ENCODE measurements around the gene B3GLCT.
"Not testable (repeated sequence)": the region's sequence is repeated elsewhere in the genome, so short reads cannot be mapped to it uniquely, and the experiment has no call there.

The B3GLCT gene

GRCh38 chr13:31167490-31167889 lies 32.3 kb upstream of the B3GLCT start:
- Histone ChIP-seq H3K27ac (ENCODE audit: low read length) (no peak overlapping the region), H3K4me3 (ENCODE audit: low read length) (no peak overlapping the region), H3K9me3 (ENCODE audit: control insufficient read depth, insufficient read depth, low read length) (no peaks in the 10 kb centered on the region), H3K36me3 (ENCODE audit: control insufficient read depth, insufficient read depth, low read length) (no peaks in the 10 kb centered on the region), H3K4me1 (ENCODE audit: control insufficient read depth, insufficient read depth, low read length) (no peaks in the 10 kb centered on the region), H3K27me3 (ENCODE audit: control insufficient read depth, insufficient read depth, low read length) (no peaks in the 10 kb centered on the region)
- no peak for DNase-seq (ENCODE audit: low read depth, low spot score)

GRCh38 chr13:31168166-31168565 lies 31.6 kb upstream of the B3GLCT start:
- Histone ChIP-seq H3K36me3 (ENCODE audit: control insufficient read depth, insufficient read depth, low read length) (no peaks in the 10 kb centered on the region), H3K9me3 (ENCODE audit: control insufficient read depth, insufficient read depth, low read length) (no peaks in the 10 kb centered on the region), H3K4me3 (ENCODE audit: low read length) (no peak overlapping the region), H3K27ac (ENCODE audit: low read length) (no peak overlapping the region), H3K4me1 (ENCODE audit: control insufficient read depth, insufficient read depth, low read length) (no peaks in the 10 kb centered on the region), H3K27me3 (ENCODE audit: control insufficient read depth, insufficient read depth, low read length) (no peaks in the 10 kb centered on the region)
- DNase-seq (ENCODE audit: low read depth, low spot score) = no peak
- WGBS (ENCODE audit: insufficient coverage, insufficient read length) = no CpG with 5 or more reads among the region's 2 CpGs

- H3K27ac ChIP-seq (ENCODE audit: low read length) = no peak overlapping the region
- no peaks in the 10 kb centered on the region for H3K4me1 ChIP-seq (ENCODE audit: control insufficient read depth, insufficient read depth, low read length)
- no CpG with 5 or more reads among the region's 11 CpGs for WGBS (ENCODE audit: insufficient coverage, insufficient read length)
- H3K9me3 ChIP-seq (ENCODE audit: control insufficient read depth, insufficient read depth, low read length) = no peaks in the 10 kb centered on the region
- H3K36me3 ChIP-seq (ENCODE audit: control insufficient read depth, insufficient read depth, low read length) = no peaks in the 10 kb centered on the region
- no peak overlapping the region for H3K4me3 ChIP-seq (ENCODE audit: low read length)
- no peaks in the 10 kb centered on the region for H3K27me3 ChIP-seq (ENCODE audit: control insufficient read depth, insufficient read depth, low read length)
- no peak for DNase-seq (ENCODE audit: low read depth, low spot score)
These were observed 31.0 kb upstream of the B3GLCT start for GRCh38 chr13:31168736-31169135.

- no peak for DNase-seq (ENCODE audit: low read depth, low spot score)
- WGBS (ENCODE audit: insufficient coverage, insufficient read length) = no CpG with 5 or more reads among the region's 3 CpGs
- Histone ChIP-seq H3K36me3 (ENCODE audit: control insufficient read depth, insufficient read depth, low read length) (no peaks in the 10 kb centered on the region), H3K4me1 (ENCODE audit: control insufficient read depth, insufficient read depth, low read length) (no peaks in the 10 kb centered on the region), H3K27me3 (ENCODE audit: control insufficient read depth, insufficient read depth, low read length) (no peaks in the 10 kb centered on the region), H3K27ac (ENCODE audit: low read length) (no peak overlapping the region), H3K4me3 (ENCODE audit: low read length) (no peak overlapping the region), H3K9me3 (ENCODE audit: control insufficient read depth, insufficient read depth, low read length) (no peaks in the 10 kb centered on the region)
These were observed 27.8 kb upstream of the B3GLCT start for GRCh38 chr13:31172001-31172400.

GRCh38 chr13:31172535-31172934 lies 27.2 kb upstream of the B3GLCT start:
- Histone ChIP-seq H3K27ac (ENCODE audit: low read length) (no peak overlapping the region), H3K36me3 (ENCODE audit: control insufficient read depth, insufficient read depth, low read length) (no peaks in the 10 kb centered on the region; the same call in 1 of the 2 replicates), H3K9me3 (ENCODE audit: control insufficient read depth, insufficient read depth, low read length) (no peaks in the 10 kb centered on the region), H3K27me3 (ENCODE audit: control insufficient read depth, insufficient read depth, low read length) (no peaks in the 10 kb centered on the region), H3K4me1 (ENCODE audit: control insufficient read depth, insufficient read depth, low read length) (no peaks in the 10 kb centered on the region), H3K4me3 (ENCODE audit: low read length) (no peak overlapping the region)
- no peak for DNase-seq (ENCODE audit: low read depth, low spot score)
- WGBS (ENCODE audit: insufficient coverage, insufficient read length) = no CpG with 5 or more reads among the region's 2 CpGs

- H3K9me3 ChIP-seq (ENCODE audit: control insufficient read depth, insufficient read depth, low read length) = no peaks in the 10 kb centered on the region
- H3K4me3 ChIP-seq (ENCODE audit: low read length) = no peak overlapping the region
- H3K27ac ChIP-seq (ENCODE audit: low read length) = no peak overlapping the region
- H3K36me3 ChIP-seq (ENCODE audit: control insufficient read depth, insufficient read depth, low read length) = no peaks in the 10 kb centered on the region; the same call in 1 of the 2 replicates
- H3K27me3 ChIP-seq (ENCODE audit: control insufficient read depth, insufficient read depth, low read length) = no peaks in the 10 kb centered on the region
- no peak for DNase-seq (ENCODE audit: low read depth, low spot score)
- no peaks in the 10 kb centered on the region for H3K4me1 ChIP-seq (ENCODE audit: control insufficient read depth, insufficient read depth, low read length)
- no CpG with 5 or more reads among the region's 3 CpGs for WGBS (ENCODE audit: insufficient coverage, insufficient read length)
These were observed 25.8 kb upstream of the B3GLCT start for GRCh38 chr13:31174018-31174417.

- H3K4me1 ChIP-seq (ENCODE audit: control insufficient read depth, insufficient read depth, low read length) = no peaks in the 10 kb centered on the region
- DNase-seq (ENCODE audit: low read depth, low spot score) = no peak
- no peaks in the 10 kb centered on the region for H3K27me3 ChIP-seq (ENCODE audit: control insufficient read depth, insufficient read depth, low read length)
- no CpG with 5 or more reads among the region's 3 CpGs for WGBS (ENCODE audit: insufficient coverage, insufficient read length)
- H3K36me3 ChIP-seq (ENCODE audit: control insufficient read depth, insufficient read depth, low read length) = no peaks in the 10 kb centered on the region; the same call in 1 of the 2 replicates
- H3K27ac ChIP-seq (ENCODE audit: low read length) = no peak overlapping the region
- H3K9me3 ChIP-seq (ENCODE audit: control insufficient read depth, insufficient read depth, low read length) = no peaks in the 10 kb centered on the region
- H3K4me3 ChIP-seq (ENCODE audit: low read length) = no peak overlapping the region
These were observed 23.8 kb upstream of the B3GLCT start for GRCh38 chr13:31175847-31176532.

GRCh38 chr13:31177813-31178495 lies 21.8 kb upstream of the B3GLCT start:
- no CpG with 5 or more reads among the region's 12 CpGs for WGBS (ENCODE audit: insufficient coverage, insufficient read length)
- H3K27me3 ChIP-seq (ENCODE audit: control insufficient read depth, insufficient read depth, low read length); H3K4me1 ChIP-seq (ENCODE audit: control insufficient read depth, insufficient read depth, low read length); H3K27ac ChIP-seq (ENCODE audit: low read length); H3K36me3 ChIP-seq (ENCODE audit: control insufficient read depth, insufficient read depth, low read length); DNase-seq (ENCODE audit: low read depth, low spot score); H3K9me3 ChIP-seq (ENCODE audit: control insufficient read depth, insufficient read depth, low read length); H3K4me3 ChIP-seq (ENCODE audit: low read length): not testable (repeated sequence)

GRCh38 chr13:31179241-31179640 lies 20.5 kb upstream of the B3GLCT start:
- Histone ChIP-seq H3K27ac (ENCODE audit: low read length) (no peak overlapping the region), H3K9me3 (ENCODE audit: control insufficient read depth, insufficient read depth, low read length) (no peaks in the 10 kb centered on the region), H3K4me1 (ENCODE audit: control insufficient read depth, insufficient read depth, low read length) (no peaks in the 10 kb centered on the region), H3K4me3 (ENCODE audit: low read length) (no peak overlapping the region), H3K36me3 (ENCODE audit: control insufficient read depth, insufficient read depth, low read length) (no peaks in the 10 kb centered on the region; the same call in 1 of the 2 replicates), H3K27me3 (ENCODE audit: control insufficient read depth, insufficient read depth, low read length) (no peaks in the 10 kb centered on the region)
- no peak for DNase-seq (ENCODE audit: low read depth, low spot score)
- WGBS (ENCODE audit: insufficient coverage, insufficient read length) = no CpG with 5 or more reads among the region's 8 CpGs

GRCh38 chr13:31179754-31180153 lies 20.0 kb upstream of the B3GLCT start:
- H3K27ac ChIP-seq (ENCODE audit: low read length) = no peak overlapping the region
- no peak overlapping the region for H3K4me3 ChIP-seq (ENCODE audit: low read length)
- H3K27me3 ChIP-seq (ENCODE audit: control insufficient read depth, insufficient read depth, low read length) = no peaks in the 10 kb centered on the region
- H3K9me3 ChIP-seq (ENCODE audit: control insufficient read depth, insufficient read depth, low read length) = no peaks in the 10 kb centered on the region
- H3K4me1 ChIP-seq (ENCODE audit: control insufficient read depth, insufficient read depth, low read length) = no peaks in the 10 kb centered on the region
- no CpG with 5 or more reads among the region's 5 CpGs for WGBS (ENCODE audit: insufficient coverage, insufficient read length)
- no peaks in the 10 kb centered on the region; the same call in 1 of the 2 replicates for H3K36me3 ChIP-seq (ENCODE audit: control insufficient read depth, insufficient read depth, low read length)
- no peak for DNase-seq (ENCODE audit: low read depth, low spot score)

- Histone ChIP-seq H3K27me3 (ENCODE audit: control insufficient read depth, insufficient read depth, low read length) (no peaks in the 10 kb centered on the region), H3K4me3 (ENCODE audit: low read length) (no peak overlapping the region), H3K27ac (ENCODE audit: low read length) (no peak overlapping the region), H3K4me1 (ENCODE audit: control insufficient read depth, insufficient read depth, low read length) (no peaks in the 10 kb centered on the region), H3K9me3 (ENCODE audit: control insufficient read depth, insufficient read depth, low read length) (no peaks in the 10 kb centered on the region), H3K36me3 (ENCODE audit: control insufficient read depth, insufficient read depth, low read length) (no peaks in the 10 kb centered on the region)
- DNase-seq (ENCODE audit: low read depth, low spot score) = no peak
- no CpG with 5 or more reads among the region's 26 CpGs for WGBS (ENCODE audit: insufficient coverage, insufficient read length)
These were observed 16.8 kb upstream of the B3GLCT start for GRCh38 chr13:31182987-31183386.

Measured in iPS DF 6.9 (cell line).